Loucy (cell line): Measurements from ENCODE around the gene CLMN.

ENCODE experiments used
- H2AFZ ChIP-seq: fragments of 200-600 bp; sonication (generic); 2 replicates; pipeline ENCODE4 v1.6.0; 2016; ENCODE audit warnings: antibody characterized with exemption, mild to moderate bottlenecking, low read length, moderate library complexity
- H3F3A ChIP-seq: fragments of 200-600 bp; 2 replicates; pipeline ENCODE4 v1.6.0; 2016; ENCODE audit warnings: antibody characterized with exemption, low read depth, mild to moderate bottlenecking
- H3K27me3 ChIP-seq: fragments of 200-600 bp; sonication (generic); 2 replicates; pipeline ENCODE4 v1.6.1; 2014; ENCODE audit warnings: low read length, mild to moderate bottlenecking; ENCODE audit not compliant: insufficient read depth, poor library complexity, severe bottlenecking
- H3K36me3 ChIP-seq: fragments of 200-600 bp; sonication (generic); 2 replicates; pipeline ENCODE4 v1.6.1; 2016; ENCODE audit warnings: low read length; ENCODE audit not compliant: insufficient read depth
- H3K4me1 ChIP-seq: fragments of 200-600 bp; sonication (generic); 2 replicates; pipeline ENCODE4 v1.5.1; 2014; ENCODE audit warnings: low read length, mild to moderate bottlenecking; ENCODE audit not compliant: insufficient read depth, poor library complexity, severe bottlenecking
- H3K4me2 ChIP-seq: fragments of 200-600 bp; sonication (generic); 2 replicates; pipeline ENCODE4 v1.6.0; 2014; ENCODE audit warnings: antibody characterized with exemption, low read length, low read depth, mild to moderate bottlenecking; ENCODE audit not compliant: poor library complexity, severe bottlenecking
- H3K4me3 ChIP-seq: fragments of 200-600 bp; sonication (generic); 2 replicates; pipeline ENCODE4 v1.5.1; 2014; ENCODE audit warnings: low read length, mild to moderate bottlenecking, mixed read lengths; ENCODE audit not compliant: poor library complexity, severe bottlenecking
- H3K79me2 ChIP-seq: fragments of 200-600 bp; sonication (generic); 2 replicates; pipeline ENCODE4 v1.6.1; 2014; ENCODE audit warnings: low read length; ENCODE audit not compliant: insufficient read depth
- H3K9ac ChIP-seq: fragments of 200-600 bp; sonication (generic); 2 replicates; pipeline ENCODE4 v1.6.0; 2014; ENCODE audit warnings: mild to moderate bottlenecking, low read depth, low read length, moderate library complexity; ENCODE audit not compliant: poor library complexity, severe bottlenecking
- H3K9me2 ChIP-seq: fragments of 200-600 bp; sonication (generic); replicated peaks from 2 replicates; pipeline ENCODE4 v1.6.1; 2016; ENCODE audit warnings: low read depth, low read length, mixed read lengths
- H3K9me3 ChIP-seq: fragments of 200-600 bp; sonication (generic); 2 replicates; pipeline ENCODE4 v1.6.1; 2014; ENCODE audit warnings: mild to moderate bottlenecking, antibody characterized with exemption, low read length, low read depth; ENCODE audit not compliant: insufficient read depth
- H4K20me1 ChIP-seq: fragments of 200-600 bp; sonication (generic); 2 replicates; pipeline ENCODE4 v1.6.0; 2014; ENCODE audit warnings: antibody characterized with exemption, low read length, mild to moderate bottlenecking; ENCODE audit not compliant: insufficient read depth, poor library complexity, severe bottlenecking
- CTCF ChIP-seq: fragments of 200-600 bp; sonication (generic); conservative IDR thresholded peaks from 2 replicates; pipeline ENCODE4 v1.5.1; 2014; ENCODE audit warnings: mild to moderate bottlenecking, antibody characterized with exemption, low read length
- EZH2phosphoT487 ChIP-seq: fragments of 200-600 bp; IDR thresholded peaks from 2 replicates; pipeline ENCODE4 v1.6.1; 2018; ENCODE audit warnings: antibody characterized with exemption, mild to moderate bottlenecking, moderate library complexity, borderline replicate concordance

Gene CLMN

GRCh38 chr14:95233702-95234241 is 85.9 kb downstream of the CLMN start:
- Histone ChIP-seq H3K36me3 (no peaks in the 10 kb centered on the region), H3K27me3 (no peaks in the 10 kb centered on the region), H3K4me2 (no peak overlapping the region), H2AFZ (no peak overlapping the region), H3F3A (no peaks in the 10 kb centered on the region), H3K79me2 (no peaks in the 10 kb centered on the region), H4K20me1 (no peaks in the 10 kb centered on the region), H3K4me3 (no peak overlapping the region), H3K9ac (no peak overlapping the region), H3K9me2 (no peaks in the 10 kb centered on the region), H3K9me3 (no peaks in the 10 kb centered on the region), H3K4me1 (no peaks in the 10 kb centered on the region)
- TF ChIP-seq CTCF = no peak
- TF ChIP-seq EZH2phosphoT487 = no peak

- Histone ChIP-seq H3K9me2 (no peaks in the 10 kb centered on the region), H3K9me3 (no peaks in the 10 kb centered on the region), H3K36me3 (no peaks in the 10 kb centered on the region), H3F3A (no peaks in the 10 kb centered on the region), H3K4me3 (no peak overlapping the region), H3K27me3 (no peaks in the 10 kb centered on the region), H3K4me2 (no peak overlapping the region), H3K9ac (no peak overlapping the region), H3K4me1 (no peaks in the 10 kb centered on the region), H2AFZ (no peak overlapping the region), H3K79me2 (no peaks in the 10 kb centered on the region), H4K20me1 (no peaks in the 10 kb centered on the region)
- no peak for TF ChIP-seq EZH2phosphoT487
- TF ChIP-seq CTCF = no peak
These were observed 86.7 kb downstream of the CLMN start for GRCh38 chr14:95232894-95233584.

- Histone ChIP-seq H3K4me1 (no peaks in the 10 kb centered on the region), H3K9me2 (no peaks in the 10 kb centered on the region), H3K27me3 (no peaks in the 10 kb centered on the region), H3K4me2 (no peak overlapping the region), H3F3A (no peaks in the 10 kb centered on the region), H3K79me2 (no peaks in the 10 kb centered on the region), H3K9me3 (no peaks in the 10 kb centered on the region), H4K20me1 (no peaks in the 10 kb centered on the region), H3K9ac (no peak overlapping the region), H3K4me3 (no peak overlapping the region), H3K36me3 (no peaks in the 10 kb centered on the region), H2AFZ (no peak overlapping the region)
- no peak for TF ChIP-seq CTCF
- TF ChIP-seq EZH2phosphoT487 = no peak
These were observed 87.6 kb downstream of the CLMN start for GRCh38 chr14:95231966-95232633.
